CD14-positive monocyte (primary cell): ENCODE measurements around the gene ZNF221. TPM values are rescaled to one million over a fixed set of nuclear protein-coding genes. Genes with fewer than 3 reads are reported as not detected.

Experiments used
- DNase-seq, 3 donors: peaks; one replicate each; pipeline ENCODE4 v3.0.0-alpha.2; 2011 to 2022
- H2AFZ ChIP-seq: 2 replicates; pipeline ENCODE4 v1.6.0; 2012; ENCODE audit warnings: mild to moderate bottlenecking, low read depth, low read length, inconsistent platforms; ENCODE audit not compliant: insufficient read depth, poor library complexity, severe bottlenecking
- H3K27ac ChIP-seq, 2 donors: 1 replicate in 1 of 2; 2 replicates in 1 of 2; pipeline ENCODE4 v1.5.1; 2012 to 2013; ENCODE audit warnings: low read length in 2 of 2, control low read depth in 1 of 2, inconsistent platforms in 1 of 2, low read depth in 1 of 2, mild to moderate bottlenecking in 1 of 2
- H3K27me3 ChIP-seq, 2 donors: one replicate each; pipeline versions ENCODE4 v1.6.0 to v1.6.1; 2011 to 2013; ENCODE audit warnings: low read length in 2 of 2; ENCODE audit not compliant: control insufficient read depth in 2 of 2, insufficient read depth in 2 of 2
- H3K36me3 ChIP-seq, 2 donors: replicated peaks in 1 of 2; 1 replicate in 1 of 2; 2 replicates in 1 of 2; pipeline versions ENCODE4 v1.5.1 to v1.6.1; 2012 to 2013; ENCODE audit warnings: low read length in 2 of 2, control low read depth in 1 of 2, inconsistent platforms in 1 of 2, mild to moderate bottlenecking in 1 of 2; ENCODE audit not compliant: insufficient read depth in 2 of 2, control insufficient read depth in 1 of 2
- H3K4me1 ChIP-seq, 2 donors: 1 replicate in 1 of 2; 2 replicates in 1 of 2; pipeline versions ENCODE4 v1.5.1 to v1.6.1; 2012 to 2013; ENCODE audit warnings: low read length in 2 of 2, control low read depth in 1 of 2, inconsistent platforms in 1 of 2, mild to moderate bottlenecking in 1 of 2, moderate library complexity in 1 of 2; ENCODE audit not compliant: insufficient read depth in 2 of 2, control insufficient read depth in 1 of 2
- H3K4me2 ChIP-seq: replicated peaks from 2 replicates; pipeline ENCODE3; 2012; ENCODE audit warnings: low read length, moderate library complexity, mild to moderate bottlenecking; ENCODE audit not compliant: poor library complexity, severe bottlenecking; ENCODE audit errors: extremely low read depth
- H3K4me3 ChIP-seq, 3 experiments: fragments of 200-600 bp in 1 of 3; sonication (generic) in 1 of 3; replicated peaks in 1 of 3; 1 replicate in 2 of 3; 2 replicates in 1 of 3; pipeline ENCODE4 v1.5.1; 2011 to 2013; ENCODE audit warnings: low read length in 3 of 3, mild to moderate bottlenecking in 3 of 3, control low read depth in 2 of 3, low read depth in 2 of 3, inconsistent platforms in 1 of 3, moderate library complexity in 1 of 3
- H3K79me2 ChIP-seq: 2 replicates; pipeline ENCODE4 v1.6.0; 2012; ENCODE audit warnings: mild to moderate bottlenecking, control low read depth, inconsistent platforms, low read length, moderate library complexity; ENCODE audit not compliant: insufficient read depth
- H3K9ac ChIP-seq: 2 replicates; pipeline ENCODE4 v1.6.0; 2017; ENCODE audit warnings: low read length, mild to moderate bottlenecking; ENCODE audit not compliant: insufficient read depth, poor library complexity, severe bottlenecking
- H3K9me3 ChIP-seq, 2 donors: replicated peaks in 1 of 2; 1 replicate in 1 of 2; 2 replicates in 1 of 2; pipeline versions ENCODE4 v1.5.1 to v1.6.1; 2012 to 2013; ENCODE audit warnings: low read length in 2 of 2, control low read depth in 1 of 2; ENCODE audit not compliant: control insufficient read depth in 1 of 2, insufficient read depth in 1 of 2
- H4K20me1 ChIP-seq: 2 replicates; pipeline ENCODE4 v1.6.0; 2012; ENCODE audit warnings: mild to moderate bottlenecking, low read length, control low read depth, moderate library complexity; ENCODE audit not compliant: insufficient read depth
- H3K27ac Mint-ChIP-seq, 7 donors: one replicate each; pipeline ENCODE4 v1.8.0; 2020; ENCODE audit warnings: mild to moderate bottlenecking in 7 of 7, mixed read lengths in 7 of 7, moderate library complexity in 6 of 7, inconsistent platforms in 2 of 7
- H3K27me3 Mint-ChIP-seq, 3 donors: one replicate each; pipeline ENCODE4 v1.8.0; 2021 to 2022; ENCODE audit warnings: low read depth in 3 of 3, mild to moderate bottlenecking in 3 of 3, mixed read lengths in 3 of 3, moderate library complexity in 3 of 3, inconsistent platforms in 1 of 3
- H3K36me3 Mint-ChIP-seq, 2 donors: one replicate each; pipeline ENCODE4 v1.8.0; 2020; ENCODE audit warnings: mixed read lengths in 2 of 2, inconsistent platforms in 1 of 2, mild to moderate bottlenecking in 1 of 2
- H3K4me1 Mint-ChIP-seq: one replicate; pipeline ENCODE4 v1.8.0; 2020; ENCODE audit warnings: mild to moderate bottlenecking, mixed read lengths
- H3K4me3 Mint-ChIP-seq, 2 donors: one replicate each; pipeline ENCODE4 v1.8.0; 2020; ENCODE audit warnings: mild to moderate bottlenecking in 2 of 2, mixed read lengths in 2 of 2, moderate library complexity in 1 of 2
- H3K9me3 Mint-ChIP-seq, 7 donors: one replicate each; pipeline ENCODE4 v1.8.0; 2020 to 2022; ENCODE audit warnings: mixed read lengths in 7 of 7, mild to moderate bottlenecking in 6 of 7, moderate library complexity in 6 of 7, inconsistent platforms in 2 of 7
- CTCF ChIP-seq: fragments of 200-600 bp; IDR thresholded peaks from one replicate; pipeline ENCODE4 v1.8.0; 2022; ENCODE audit warnings: antibody characterized with exemption, mild to moderate bottlenecking
- WGBS: methylation state at CpG from one replicate; pipeline ENCODE4 v1.1.5; 2013; ENCODE audit warnings: missing lambda C conversion rate; ENCODE audit not compliant: insufficient coverage; 5-methylcytosine and 5-hydroxymethylcytosine counted together
- intact Hi-C, 2 donors: fragments of 100-400 bp; cut with micrococcal nuclease; formaldehyde crosslinking; loops; one replicate each; pipeline versions ENCODE4 v1.15.0 to v1.15.1; 2023
- polyA plus RNA-seq, 3 donors: library from polyadenylated mRNA; depleted of rRNA in 1 of 3; unstranded in 2 of 3; stranded (reverse) in 1 of 3; fragments of 300-500 nt in 2 of 3; fragments of >200 nt in 1 of 3; fragmentation: Illumina TruSeq in 2 of 3; gene quantifications; 1 replicate in 2 of 3; 2 replicates in 1 of 3; pipeline ENCODE4 v1.2.3, GENCODE V29; 2012 to 2021

Gene ZNF221
- polyA plus RNA-seq, 3 donors: 0.13 to 0.29 TPM; not detected in 1

DNA sequence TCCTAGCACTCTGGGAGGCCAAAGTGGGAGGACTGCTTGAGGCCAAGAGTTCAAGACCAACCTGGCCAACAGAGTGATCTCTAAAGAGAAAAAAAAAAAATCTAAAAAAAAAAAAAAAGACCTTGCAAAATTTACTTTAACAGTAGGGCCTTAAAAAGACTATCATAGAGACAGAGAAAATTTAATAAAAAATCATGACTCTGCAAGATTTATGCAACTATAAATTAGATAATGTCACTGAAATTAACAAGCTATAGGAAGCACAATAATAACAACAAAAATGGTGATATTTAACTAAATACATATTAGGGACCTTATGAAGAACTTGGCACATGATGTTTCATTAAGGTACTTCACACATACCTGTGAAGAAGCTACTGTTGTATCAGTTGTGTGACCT is 27.2 kb upstream of the ZNF221 start:
- Histone ChIP-seq H3K4me3 (no peak overlapping the region), H3K9me3 (peaks cover 23 to 49% of the 10 kb centered on the region in 2 donors), H3K27me3 (no peaks in the 10 kb centered on the region), H3K79me2 (no peaks in the 10 kb centered on the region), H3K4me2 (no peak overlapping the region), H3K36me3 (peaks cover 87 to 100% of the 10 kb centered on the region in 2 donors), H4K20me1 (no peaks in the 10 kb centered on the region), H3K27ac (no peak overlapping the region), H3K9ac (no peak overlapping the region), H2AFZ (no peak overlapping the region), H3K4me1 (no peaks in the 10 kb centered on the region)
- peaks cover 23 to 63% (median 37%) of the 10 kb centered on the region in 7 donors for H3K9me3 Mint-ChIP-seq
- H3K27me3 Mint-ChIP-seq: peaks cover 0 to 2% (median 1%) of the 10 kb centered on the region in 3 donors
- H3K27ac Mint-ChIP-seq: no peak overlapping the region
- no peaks in the 10 kb centered on the region for H3K4me1 Mint-ChIP-seq
- DNase-seq: no peak
- no peak overlapping the region for H3K4me3 Mint-ChIP-seq
- intact Hi-C loops: no loop called here
- TF ChIP-seq CTCF: no peak
- peaks cover 93 to 100% of the 10 kb centered on the region in 2 donors for H3K36me3 Mint-ChIP-seq

DNA sequence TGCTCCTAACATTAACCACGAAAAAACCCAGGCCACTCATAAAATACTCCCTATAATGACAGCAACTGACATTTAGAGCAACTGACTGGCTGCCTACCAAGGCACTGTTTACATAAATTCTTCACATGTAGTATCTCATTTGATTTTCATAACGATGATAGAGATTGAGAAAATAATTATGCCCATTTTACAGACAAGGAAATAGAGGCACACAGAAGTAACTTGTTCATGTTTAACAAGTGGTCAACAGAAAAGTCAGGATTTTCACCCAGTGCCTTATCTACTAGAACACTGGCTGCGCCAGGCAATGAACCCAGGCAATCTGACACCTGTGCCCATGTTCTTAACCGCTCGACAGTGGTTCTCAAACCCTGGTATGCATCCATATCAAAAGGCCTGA is 22.2 kb upstream of the ZNF221 start:
- Histone ChIP-seq H3K9ac (no peak overlapping the region), H3K9me3 (peaks cover 9 to 38% of the 10 kb centered on the region in 2 donors), H3K4me3 (no peak overlapping the region), H3K27ac (no peak overlapping the region), H3K27me3 (no peaks in the 10 kb centered on the region), H4K20me1 (no peaks in the 10 kb centered on the region), H3K4me1 (peaks cover 2% of the 10 kb centered on the region in 2 donors), H2AFZ (no peak overlapping the region), H3K79me2 (peaks cover 4% of the 10 kb centered on the region), H3K36me3 (peaks cover 75 to 96% of the 10 kb centered on the region in 2 donors), H3K4me2 (no peak overlapping the region)
- Mint-ChIP-seq H3K27me3 (peaks cover 0 to 2% (median 1%) of the 10 kb centered on the region in 3 donors), H3K4me3 (no peak overlapping the region), H3K9me3 (peaks cover 9 to 42% (median 26%) of the 10 kb centered on the region in 7 donors), H3K4me1 (peaks cover 6% of the 10 kb centered on the region), H3K27ac (no peak overlapping the region), H3K36me3 (peaks cover 85 to 97% of the 10 kb centered on the region in 2 donors)
- 100% methylated on average over 3 of the region's 5 CpGs for WGBS
- intact Hi-C loops: no loop called here
- DNase-seq: no peak
- TF ChIP-seq CTCF: no peak
